COR-L47 (cell line): Measurements from ENCODE around the gene LAIR2.

Source experiments
- DNase-seq: peaks from one replicate; lab custom pipeline; 2025; lab: John Stamatoyannopoulos, UW

LAIR2 gene, protein sequence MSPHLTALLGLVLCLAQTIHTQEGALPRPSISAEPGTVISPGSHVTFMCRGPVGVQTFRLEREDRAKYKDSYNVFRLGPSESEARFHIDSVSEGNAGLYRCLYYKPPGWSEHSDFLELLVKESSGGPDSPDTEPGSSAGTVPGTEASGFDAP

DNA sequence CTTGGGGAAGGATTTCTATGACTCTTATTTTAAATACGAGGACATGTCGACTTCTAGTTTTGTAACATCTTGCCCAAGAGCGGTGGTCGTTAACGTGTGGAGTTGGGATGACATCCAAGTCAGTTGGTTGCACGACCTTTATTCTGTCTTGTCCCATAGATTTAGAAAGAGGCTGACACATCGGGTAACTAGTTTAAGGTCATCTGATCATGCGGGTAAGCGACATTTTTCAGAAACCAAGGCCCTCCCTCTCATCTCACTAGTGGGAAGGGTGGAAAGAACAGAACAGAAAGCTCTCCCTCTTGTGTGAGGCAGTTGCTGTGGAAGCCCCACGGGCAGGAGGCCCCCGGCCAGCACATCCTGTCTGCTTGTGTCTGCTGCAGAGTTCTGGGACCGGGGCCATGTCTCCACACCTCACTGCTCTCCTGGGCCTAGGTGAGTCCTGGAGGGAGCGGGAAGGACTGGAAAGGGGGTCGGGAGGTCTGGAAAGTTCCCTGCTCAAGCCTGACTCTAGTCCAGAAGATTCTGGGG, at the start of gene LAIR2:
Gene LAIR2 (plus strand): TSS at position 314 of the 531 bp plus-strand sequence. CDS start 88 bp downstream, at position 402.
- DNase-seq: peak; percentile 8

DNA sequence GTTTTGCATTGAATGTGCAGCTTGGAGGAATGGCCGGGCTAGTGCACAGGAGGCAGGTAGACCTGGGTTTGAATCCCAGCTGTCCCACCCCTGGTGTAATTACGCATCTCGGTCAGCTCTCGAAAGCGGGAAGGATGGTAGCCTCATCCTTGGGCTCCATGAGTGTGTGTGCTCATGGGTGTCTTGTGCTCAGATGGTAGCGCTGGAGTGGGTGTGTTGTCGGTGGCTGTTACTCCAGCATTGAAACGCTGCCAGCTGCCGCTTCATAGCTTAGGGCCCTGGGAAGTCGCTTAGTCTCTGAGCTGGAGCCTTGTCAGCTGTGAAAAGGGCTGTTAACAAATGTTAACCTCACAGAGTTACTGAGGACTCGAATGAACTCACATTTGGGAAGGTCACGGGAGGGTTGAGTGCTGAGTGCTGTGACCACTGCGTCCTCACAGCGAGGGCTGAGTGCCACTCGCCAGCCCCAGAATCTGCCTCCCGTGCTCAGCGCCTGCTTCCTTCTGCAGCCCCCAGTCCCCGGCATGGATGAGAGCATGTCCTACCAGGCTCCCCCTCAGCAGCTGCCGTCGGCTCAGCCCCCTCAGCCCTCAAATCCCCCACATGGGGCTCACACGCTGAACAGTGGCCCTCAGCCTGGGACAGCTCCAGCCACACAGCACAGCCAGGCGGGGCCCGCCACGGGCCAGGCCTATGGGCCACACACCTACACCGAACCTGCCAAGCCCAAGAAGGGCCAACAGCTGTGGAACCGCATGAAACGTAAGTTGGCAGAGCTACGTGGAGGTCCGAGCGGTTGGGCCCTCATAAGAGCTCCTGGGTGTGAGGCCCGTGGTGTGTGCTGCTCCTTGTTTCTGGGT, 48.5 kb upstream of the LAIR2 start:
- DNase-seq: no peak

DNA sequence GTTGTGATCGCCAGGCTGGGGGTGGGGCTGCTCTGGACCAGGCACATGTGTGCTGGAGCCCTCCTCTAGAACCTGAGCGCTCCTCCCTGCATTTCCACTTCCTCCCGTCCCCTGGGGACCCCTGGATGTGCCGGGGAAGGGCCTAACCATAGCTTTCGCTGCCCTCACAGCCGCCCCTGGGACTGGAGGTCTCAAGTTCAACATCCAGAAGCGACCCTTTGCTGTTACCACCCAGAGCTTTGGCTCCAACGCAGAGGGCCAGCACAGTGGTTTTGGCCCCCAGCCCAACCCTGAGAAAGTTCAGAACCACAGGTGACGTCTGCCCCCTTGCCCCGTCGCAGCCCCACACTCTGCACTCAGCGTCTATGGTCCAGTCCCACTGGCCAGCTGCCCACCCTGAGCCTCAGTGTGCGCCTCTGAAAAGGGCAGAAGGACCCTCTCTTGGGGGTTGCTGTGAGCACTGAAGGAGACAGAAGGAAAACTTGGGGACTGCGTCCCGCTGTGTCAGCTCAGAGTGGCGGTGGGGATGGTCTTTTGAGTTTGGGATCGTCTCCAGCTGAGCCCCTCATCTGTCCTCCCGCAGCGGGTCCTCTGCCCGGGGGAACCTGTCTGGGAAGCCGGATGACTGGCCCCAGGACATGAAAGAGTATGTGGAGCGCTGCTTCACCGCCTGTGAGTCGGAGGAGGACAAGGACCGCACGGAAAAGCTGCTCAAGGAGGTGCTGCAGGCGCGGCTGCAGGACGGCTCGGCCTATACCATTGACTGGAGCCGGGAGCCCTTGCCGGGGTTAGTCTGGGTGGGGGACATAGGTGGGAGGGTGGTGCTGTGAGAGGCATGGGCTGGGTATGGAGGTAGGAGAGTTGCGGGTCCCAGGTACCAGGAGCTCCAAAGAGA, 47.6 kb upstream of the LAIR2 start:
- DNase-seq: no peak

DNA sequence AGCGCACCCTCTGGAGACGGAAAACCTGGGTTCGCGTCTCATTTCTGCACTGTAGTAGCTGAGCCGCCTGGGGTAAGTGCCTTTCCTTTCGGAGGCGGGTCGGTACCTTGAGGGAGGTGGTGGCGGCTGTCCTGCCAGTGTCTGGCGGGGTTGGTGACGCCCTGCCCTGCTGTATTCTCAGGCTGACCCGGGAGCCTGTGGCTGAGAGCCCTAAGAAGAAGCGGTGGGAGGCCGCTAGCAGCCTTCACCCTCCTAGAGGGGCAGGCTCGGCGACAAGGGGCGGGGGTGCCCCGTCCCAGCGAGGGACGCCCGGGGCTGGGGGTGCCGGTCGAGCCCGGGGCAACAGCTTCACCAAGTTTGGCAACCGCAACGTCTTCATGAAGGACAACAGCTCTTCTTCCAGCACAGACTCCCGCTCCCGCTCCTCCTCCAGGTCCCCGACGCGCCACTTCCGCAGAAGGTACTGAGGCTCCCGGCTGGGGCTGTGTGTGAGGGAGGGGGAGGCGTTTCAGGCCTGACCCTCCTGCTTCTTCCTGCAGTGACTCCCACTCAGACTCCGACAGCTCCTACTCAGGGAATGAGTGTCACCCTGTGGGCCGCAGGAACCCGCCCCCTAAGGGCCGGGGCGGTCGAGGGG, 46.7 kb upstream of the LAIR2 start:
- no peak for DNase-seq

DNA sequence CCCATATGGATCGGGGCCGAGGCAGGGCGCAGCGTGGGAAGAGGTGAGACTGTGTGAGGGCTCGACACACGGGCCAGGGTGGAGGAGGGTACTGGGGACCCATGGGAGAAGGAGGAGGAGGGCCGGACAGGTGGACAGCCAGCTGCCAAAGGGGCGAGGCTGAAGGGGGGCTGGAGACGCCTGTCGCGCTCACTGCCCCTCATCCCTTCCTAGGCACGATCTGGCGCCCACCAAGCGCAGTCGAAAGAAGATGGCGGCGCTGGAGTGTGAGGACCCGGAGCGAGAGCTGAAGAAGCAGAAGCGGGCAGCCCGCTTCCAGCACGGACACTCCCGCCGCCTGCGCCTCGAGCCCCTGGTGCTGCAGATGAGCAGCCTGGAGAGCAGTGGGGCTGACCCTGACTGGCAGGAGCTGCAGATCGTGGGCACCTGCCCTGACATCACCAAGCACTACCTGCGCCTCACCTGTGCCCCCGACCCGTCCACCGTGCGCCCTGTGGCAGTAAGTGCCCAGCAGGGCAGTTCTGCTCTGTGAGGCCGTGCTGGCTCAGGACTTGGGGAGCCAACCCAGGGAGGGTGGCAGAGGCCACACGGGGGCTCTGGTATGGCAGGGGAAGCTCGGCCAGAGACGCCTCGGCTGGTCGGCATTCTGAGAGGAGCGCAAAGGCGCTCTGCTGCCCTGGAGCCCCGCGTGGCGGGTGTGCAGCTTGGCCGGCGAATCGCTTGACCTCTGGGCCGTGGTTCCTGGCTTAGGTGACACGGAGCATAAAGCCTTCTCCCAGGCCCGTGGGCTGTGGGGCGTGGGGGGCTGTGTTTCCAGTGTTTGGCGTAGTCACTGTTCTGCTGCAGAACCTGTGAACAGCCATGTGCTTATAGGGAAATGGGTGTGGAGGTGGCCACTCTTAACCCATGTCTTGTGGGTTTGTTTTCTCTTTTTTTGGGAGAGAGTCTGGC, 45.9 kb upstream of the LAIR2 start:
- no peak for DNase-seq

DNA sequence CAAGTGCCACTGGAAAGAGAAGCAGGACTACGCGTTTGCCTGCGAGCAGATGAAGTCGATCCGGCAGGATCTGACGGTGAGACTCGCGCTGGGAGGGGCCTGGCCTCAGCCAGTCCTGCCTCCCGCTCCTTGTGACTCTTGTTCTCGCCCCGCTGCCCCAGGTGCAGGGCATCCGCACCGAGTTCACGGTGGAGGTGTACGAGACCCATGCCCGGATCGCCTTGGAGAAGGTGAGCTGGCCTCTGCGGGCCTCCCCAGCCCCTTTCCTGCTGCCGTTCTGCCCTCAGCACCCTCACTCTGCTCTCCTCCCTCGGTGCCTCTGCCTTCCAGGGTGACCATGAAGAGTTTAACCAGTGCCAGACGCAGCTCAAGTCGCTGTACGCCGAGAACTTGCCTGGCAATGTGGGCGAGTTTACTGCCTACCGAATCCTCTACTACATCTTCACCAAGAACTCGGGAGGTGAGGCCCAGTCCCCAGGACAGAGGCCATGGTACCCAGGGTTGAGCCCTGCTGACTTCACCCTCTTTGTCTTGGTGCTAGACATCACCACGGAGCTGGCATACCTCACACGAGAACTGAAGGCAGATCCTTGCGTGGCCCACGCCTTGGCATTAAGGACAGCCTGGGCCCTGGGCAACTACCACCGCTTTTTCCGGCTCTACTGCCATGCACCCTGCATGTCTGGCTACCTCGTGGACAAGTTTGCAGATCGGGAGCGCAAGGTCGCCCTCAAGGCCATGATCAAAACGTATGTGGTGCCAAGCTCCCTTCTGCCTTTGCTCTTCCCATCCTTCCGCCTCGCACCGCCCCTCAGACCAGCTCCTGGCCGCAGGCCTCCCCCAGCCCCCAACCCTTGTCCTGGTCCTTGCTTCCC, 44.6 kb upstream of the LAIR2 start:
- DNase-seq: no peak

DNA sequence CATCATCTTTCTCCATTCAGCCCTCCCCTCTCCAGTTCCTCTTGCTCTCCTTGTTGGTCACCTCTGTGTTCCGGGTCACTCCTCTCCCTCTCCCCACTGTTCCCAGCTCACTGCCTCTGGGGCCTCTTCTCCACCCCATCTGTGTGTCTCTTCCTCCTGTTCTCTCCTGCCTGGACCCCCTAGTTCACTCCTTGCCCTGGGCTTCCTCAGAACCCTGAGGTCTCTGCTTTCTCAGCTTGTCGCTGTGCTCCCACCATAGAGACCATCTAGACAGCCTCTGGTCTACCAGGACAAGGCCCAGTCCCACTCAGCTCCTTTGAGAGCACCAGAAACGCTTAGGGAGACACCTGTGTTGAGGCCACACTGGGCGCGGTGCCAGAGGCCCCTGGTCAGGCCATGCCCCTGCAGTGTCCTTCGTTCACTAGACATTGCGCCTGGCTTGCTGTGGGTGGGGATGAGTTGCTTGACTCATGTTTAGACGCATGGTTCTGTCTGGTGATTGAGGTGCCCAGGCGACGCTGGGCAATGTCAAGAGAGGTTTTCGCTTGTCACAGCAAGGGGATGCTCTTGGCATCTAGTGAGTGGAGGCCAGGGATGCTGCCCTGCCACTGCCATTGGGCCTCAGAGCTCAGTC, 43.9 kb upstream of the LAIR2 start:
- DNase-seq: no peak

DNA sequence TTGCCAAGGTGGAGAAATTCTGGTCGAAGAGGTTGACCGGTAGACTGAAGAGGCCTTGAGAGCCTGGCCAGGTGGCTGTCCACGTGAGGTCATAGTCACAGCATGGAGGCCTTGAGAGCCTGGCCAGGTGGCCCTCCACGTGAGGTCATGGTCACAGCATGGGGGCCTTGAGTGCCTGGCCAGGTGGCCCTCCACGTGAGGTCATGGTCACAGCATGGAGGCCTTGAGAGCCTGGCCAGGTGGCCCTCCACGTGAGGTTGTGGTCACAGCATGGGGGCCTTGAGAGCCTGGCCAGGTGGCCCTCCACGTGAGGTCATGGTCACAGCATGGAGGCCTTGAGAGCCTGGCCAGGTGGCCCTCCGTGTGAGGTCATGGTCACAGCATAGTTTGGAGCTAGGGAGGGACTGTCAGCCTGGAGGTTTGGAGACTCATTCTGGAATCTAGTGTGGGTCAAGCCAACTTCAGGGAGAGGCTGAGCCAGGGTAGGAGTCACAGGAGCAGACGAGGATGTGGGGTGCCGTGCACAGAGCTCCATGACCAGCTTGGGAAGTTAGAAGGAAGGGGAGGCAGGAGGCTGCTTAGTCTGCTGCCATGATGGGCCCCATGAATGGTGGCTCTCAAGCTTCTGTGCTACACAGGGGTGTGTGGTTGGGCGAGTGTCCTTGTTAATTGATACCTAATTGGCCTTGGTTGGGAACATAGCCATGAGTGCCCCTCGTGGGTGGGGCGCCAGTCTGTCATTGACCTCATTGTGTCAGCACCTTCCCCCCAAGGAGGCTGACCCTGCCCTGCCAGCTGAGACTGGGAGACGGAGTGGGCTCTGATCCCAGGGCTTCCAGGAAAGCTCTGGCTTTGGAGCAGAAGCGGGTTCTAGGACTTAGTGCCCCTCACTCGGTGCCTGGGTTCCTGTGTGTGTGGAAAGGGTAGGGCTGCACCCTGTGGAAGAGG, 43.1 kb upstream of the LAIR2 start:
- no peak for DNase-seq

DNA sequence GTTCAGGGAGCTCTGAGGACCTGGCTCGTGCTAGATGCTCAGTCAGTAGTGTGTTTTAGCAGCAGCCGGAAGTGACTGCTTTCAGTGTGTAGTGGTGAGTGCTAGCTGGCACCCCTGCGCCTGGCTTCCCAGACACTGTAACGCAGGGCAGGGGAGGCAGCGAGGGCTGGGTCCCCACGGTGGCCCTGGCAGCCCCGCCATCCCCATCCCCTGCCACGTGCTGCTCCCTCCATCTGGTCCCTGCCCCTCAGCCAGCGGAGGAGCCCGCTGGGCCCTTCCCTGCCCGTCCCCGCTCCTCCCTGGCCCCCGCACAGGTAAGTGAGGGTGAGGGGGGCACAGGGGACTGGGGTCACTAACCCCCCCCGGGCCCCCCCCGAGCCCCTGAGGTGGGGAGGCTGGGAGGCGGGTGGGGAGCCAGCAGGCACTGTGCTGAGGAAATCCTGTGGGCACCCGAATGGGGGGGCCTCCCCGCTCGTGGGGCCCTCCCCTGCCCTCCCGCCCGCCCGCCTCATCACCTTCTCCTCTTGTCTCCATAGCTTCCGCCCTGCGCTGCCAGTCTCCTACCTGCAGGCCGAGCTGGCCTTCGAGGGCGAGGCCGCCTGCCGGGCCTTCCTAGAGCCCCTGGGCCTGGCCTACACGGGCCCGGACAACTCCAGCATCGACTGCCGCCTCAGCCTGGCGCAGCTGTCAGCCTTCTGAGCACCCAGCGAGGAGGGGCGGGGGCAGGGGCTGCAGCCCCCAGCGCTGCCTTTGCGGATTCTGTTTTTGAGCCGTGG, 42.2 kb upstream of the LAIR2 start:
- no peak for DNase-seq

DNA sequence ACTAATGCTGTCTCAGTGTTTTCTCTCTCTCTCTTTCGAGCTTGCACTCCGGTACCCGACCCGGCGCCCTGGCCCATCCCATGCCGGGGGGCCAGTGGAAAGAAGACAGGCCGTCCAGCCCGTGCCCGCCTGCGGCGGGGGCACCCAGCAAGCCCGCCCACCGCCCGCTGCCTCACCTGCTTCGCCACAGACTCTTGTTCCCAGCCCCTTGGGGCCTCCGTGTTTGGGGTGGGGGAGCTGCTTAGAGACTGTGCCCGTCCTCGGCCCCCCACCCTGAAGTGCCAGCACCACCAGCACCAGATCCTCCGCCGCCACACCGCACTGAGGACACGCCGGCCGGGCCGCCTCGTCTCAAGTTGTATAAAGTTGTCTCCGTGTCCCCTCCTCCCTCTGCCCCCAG, 41.4 kb upstream of the LAIR2 start:
- no peak for DNase-seq

DNA sequence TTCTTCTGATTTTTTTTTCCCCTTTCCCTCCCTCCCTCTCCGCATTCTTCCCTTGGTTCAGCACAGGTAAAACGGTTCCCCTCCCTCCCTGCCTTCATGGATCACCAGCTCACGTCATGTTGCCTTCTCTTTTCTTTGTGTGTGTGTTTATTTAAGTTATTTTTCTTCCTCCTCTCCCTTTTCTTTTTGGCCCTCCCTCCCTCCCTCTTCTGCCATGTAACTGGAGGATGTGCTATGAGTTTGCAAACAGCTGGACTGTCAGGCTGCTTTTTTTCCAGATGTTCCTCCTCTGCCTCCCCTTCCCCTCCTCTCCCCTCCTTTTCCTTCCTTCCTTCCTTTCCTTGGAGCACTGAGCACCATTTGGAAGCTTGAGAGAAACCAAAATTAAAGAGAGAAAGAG, 41.0 kb upstream of the LAIR2 start:
- no peak for DNase-seq

DNA sequence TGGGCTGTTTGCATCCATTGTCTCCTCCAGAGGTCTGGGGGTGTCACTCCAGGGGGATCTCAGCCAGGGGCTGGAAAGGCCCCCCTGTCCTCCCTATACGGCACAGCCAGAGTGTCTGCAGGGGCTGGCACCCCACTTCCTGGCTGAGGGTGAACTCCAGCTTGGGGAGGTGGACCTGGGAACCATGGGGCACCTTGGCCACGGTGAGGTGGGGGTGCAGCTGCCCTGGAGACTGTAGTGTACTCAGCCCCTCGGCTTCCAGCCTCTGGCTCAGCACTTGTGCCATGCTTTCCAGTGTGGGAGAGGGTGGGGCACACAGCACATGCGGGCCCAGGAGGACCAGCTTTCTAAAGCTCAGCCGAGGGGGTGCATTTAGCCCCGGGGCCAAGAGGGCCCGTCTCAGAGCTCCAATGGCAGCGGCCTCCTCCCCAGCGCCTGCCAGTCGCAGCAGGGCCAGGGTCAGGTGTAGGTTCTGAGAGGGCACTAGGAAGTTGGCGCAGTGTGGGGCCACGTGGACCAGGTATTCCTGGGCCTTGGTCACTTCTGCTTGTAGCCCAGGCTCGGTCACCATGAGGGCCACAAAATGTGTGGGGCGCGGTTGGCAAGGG, 40.5 kb upstream of the LAIR2 start:
- no peak for DNase-seq

DNA sequence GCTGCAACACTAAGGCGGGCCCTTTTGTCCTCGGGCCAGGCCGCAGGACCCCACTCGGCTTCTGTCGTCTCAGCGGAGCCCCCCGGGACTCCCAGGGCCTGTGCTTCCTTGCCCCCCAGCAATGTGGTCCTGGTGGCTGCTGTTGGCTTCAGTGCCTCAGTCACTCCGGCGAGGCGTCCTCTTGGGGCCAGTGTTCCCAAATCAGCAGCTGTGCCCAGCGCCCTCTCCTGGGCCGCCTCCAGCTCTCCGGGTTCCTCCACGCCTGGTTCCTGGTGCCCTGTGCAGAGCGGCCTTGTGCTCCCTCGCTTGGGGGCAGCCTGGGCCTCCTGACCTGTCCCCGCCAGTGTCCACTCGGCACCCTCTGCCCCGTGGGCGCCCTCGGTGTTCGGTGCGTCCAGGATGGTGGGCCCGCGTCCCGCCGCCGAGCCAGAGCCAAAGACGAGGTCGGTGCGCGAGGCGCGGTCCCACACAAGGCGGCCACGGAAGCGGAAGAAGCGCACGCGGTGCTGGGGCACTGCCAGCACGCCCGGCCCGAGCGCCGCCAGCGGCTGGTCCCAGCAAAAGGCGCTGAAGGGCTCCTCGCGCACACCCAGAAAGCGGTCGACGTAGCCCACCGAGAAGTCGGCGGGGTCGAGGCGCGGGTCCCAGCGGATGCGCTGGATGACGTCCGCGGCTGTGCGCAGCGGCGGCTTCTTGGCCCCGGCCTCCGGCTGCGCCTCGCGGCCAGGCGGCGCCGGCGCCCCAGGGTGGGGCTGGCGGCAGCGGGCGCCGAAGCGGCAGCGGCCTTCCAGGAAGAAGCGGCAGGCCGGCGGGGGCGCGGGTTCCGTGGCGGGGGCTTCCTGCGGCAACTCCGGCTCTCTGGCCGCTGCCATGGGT, 39.7 kb upstream of the LAIR2 start:
- no peak for DNase-seq

DNA sequence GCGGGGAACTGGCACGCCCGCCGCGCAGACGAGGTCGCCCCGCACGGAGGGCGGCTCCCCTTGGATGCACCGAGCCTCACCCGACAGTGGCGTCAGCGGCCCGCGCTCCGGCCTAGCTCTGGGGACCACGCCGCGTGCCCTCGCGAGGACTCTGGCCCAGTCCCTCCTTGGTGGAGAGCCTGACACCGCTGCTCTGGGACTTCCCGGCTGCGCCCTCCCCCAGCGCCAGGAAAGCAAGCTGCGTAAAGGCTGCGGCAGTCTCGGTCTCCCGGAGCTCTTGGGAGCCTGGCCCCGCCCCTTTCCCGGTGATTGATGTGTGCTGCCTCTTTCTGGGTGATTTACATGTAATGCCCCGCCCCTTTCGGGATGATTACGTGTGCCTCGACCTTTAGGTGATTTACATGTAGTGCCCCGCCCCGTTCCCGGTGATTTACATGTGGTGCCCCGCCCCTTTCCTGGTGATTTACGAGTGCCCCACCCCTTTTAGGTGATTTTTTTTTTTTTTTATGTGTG, 39.0 kb upstream of the LAIR2 start, which contains the start of gene LENG9:
Gene LENG9 (minus strand): TSS at position 248 of the 513 bp plus-strand sequence. CDS start 252 bp downstream, outside the sequence.
- DNase-seq: peak; percentile 92

DNA sequence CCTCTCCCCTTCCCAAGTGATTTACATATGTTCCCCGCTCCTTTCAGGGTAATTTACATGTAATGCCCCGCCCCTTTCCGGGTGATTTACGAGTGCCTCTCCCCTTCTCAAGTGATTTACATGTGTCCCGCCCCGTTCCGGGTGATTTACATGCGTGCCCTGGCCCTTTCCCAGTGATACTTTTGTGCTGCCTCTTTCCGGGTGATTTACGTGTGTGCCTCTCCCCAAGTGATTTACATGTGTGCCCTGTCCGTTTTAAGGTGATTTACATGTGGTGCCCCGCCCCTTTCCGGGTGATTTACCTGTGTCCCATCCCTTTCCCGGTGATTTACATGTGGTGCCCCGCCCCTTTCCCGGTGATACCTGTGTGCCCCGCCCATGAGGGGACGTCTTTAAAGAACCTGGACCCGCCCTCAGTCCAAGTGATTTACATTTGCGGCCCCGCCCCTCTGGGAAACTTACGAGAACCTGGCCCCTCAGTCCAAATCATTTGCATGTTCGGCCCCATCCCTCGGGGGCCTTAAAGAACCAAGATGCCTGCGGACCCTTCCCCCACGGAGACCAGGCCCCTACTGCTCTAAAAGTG, 38.5 kb upstream of the LAIR2 start:
- peak; percentile 74 for DNase-seq
